RWPE1 (cell line): ENCODE data around the gene ESYT2.

Experiments used
- CTCF ChIA-PET: fragments of 350-600 bp; sonication (Branson Sonifier 250); formaldehyde crosslinking; extraction: SDS; loops from one replicate; lab custom pipeline; 2021; lab: Yijun Ruan, JAX
- POLR2A ChIA-PET: fragments of 400-600 bp; formaldehyde crosslinking; extraction: SDS; loops from one replicate; lab custom pipeline; 2020; ENCODE audit warnings: antibody characterized with exemption; ENCODE audit not compliant: low non-redundant PET; lab: Yijun Ruan, JAX
- DNase-seq: peaks from one replicate; pipeline ENCODE4 v3.0.0; 2012; ENCODE audit warnings: low spot score
- H3K27ac ChIP-seq: fragments of 450-650 bp; 2 replicates; pipeline ENCODE4 v1.5.1; 2017
- TF ChIP-seq, protein P1 (sequence below): fragments of 450-650 bp; conservative IDR thresholded peaks from 2 replicates; pipeline ENCODE4 v1.5.1; 2017; ENCODE audit warnings: low read depth, mild to moderate bottlenecking

Gene ESYT2

DNA sequence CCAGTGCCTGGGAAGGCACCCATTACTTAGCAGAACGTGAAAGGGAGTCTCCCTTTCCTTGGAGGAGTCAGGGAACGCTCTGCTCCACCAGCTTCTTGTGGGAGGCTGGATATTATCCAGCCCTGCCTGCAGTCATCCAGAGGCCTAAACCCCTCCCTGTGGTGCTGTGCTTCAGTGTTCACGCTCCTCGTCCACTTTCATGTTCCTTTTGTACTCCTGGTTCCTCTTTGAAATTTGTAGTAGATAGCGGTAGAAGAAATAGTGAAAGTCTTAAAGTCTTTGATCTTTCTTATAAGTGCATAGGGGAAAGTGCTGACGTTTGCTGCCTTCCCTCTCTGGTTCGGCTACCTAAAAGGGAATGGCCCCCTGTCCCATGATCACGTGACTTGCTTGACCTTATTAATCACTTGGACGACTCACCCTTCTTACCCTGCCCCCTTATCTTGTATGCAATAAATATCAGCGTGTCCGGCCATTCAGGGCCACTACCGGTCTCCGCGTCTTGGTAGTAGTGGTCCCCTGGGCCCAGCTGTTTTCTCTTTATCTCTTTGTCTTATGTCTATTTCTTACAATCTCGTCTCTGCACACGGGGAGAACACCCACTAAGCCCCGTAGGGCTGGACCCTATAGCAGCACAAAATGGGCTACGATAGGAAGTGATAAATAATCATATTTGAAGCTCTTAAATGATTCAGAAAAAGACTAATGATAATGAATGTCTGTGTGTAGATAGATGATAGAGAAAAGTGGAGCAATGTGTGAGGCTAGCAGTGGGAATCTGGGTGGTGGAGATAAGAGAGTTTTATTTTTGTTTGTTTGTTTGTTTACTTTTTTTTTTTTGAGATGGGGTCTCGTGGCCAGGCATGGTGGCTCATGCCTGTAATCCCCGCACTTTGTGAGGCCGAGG lies 5.8 kb upstream of the ESYT2 start:
- no peak for DNase-seq
- POLR2A ChIA-PET: no interaction called here
- no peak overlapping the region for H3K27ac ChIP-seq
- TF ChIP-seq, protein P1, sequence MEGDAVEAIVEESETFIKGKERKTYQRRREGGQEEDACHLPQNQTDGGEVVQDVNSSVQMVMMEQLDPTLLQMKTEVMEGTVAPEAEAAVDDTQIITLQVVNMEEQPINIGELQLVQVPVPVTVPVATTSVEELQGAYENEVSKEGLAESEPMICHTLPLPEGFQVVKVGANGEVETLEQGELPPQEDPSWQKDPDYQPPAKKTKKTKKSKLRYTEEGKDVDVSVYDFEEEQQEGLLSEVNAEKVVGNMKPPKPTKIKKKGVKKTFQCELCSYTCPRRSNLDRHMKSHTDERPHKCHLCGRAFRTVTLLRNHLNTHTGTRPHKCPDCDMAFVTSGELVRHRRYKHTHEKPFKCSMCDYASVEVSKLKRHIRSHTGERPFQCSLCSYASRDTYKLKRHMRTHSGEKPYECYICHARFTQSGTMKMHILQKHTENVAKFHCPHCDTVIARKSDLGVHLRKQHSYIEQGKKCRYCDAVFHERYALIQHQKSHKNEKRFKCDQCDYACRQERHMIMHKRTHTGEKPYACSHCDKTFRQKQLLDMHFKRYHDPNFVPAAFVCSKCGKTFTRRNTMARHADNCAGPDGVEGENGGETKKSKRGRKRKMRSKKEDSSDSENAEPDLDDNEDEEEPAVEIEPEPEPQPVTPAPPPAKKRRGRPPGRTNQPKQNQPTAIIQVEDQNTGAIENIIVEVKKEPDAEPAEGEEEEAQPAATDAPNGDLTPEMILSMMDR: no peak
- CTCF ChIA-PET: interaction anchor here (0.6 to 0.7 kb wide), 2 partner anchors 16 to 149 kb away, joined by 3 read pairs; no protein-coding TSS in a partner anchor

- H3K27ac ChIP-seq: no peak overlapping the region
- TF ChIP-seq, protein P1: no peak
- CTCF ChIA-PET: no interaction called here
- no peak for DNase-seq
- POLR2A ChIA-PET: no interaction called here
These were observed 3.7 kb upstream of the ESYT2 start for GRCh38 chr7:158832994-158833393.

GRCh38 chr7:158831738-158832091 lies 2.4 kb upstream of the ESYT2 start:
- TF ChIP-seq, protein P1: no peak
- no peak overlapping the region for H3K27ac ChIP-seq
- no peak for DNase-seq
- CTCF ChIA-PET: interaction anchor here (0.6 kb wide), 1 partner anchor 88 kb away, joined by 4 read pairs; no protein-coding TSS in a partner anchor
- POLR2A ChIA-PET: no interaction called here

- DNase-seq: no peak
- POLR2A ChIA-PET: interaction anchor here (1.3 kb wide), 1 partner anchor 33 kb away, joined by 6 read pairs; no protein-coding TSS in a partner anchor
- TF ChIP-seq, protein P1: no peak
- peak overlapping the region; percentile 96 for H3K27ac ChIP-seq
- CTCF ChIA-PET: no interaction called here
These were observed 958 bp upstream of the ESYT2 start for GRCh38 chr7:158830211-158830723.

DNA sequence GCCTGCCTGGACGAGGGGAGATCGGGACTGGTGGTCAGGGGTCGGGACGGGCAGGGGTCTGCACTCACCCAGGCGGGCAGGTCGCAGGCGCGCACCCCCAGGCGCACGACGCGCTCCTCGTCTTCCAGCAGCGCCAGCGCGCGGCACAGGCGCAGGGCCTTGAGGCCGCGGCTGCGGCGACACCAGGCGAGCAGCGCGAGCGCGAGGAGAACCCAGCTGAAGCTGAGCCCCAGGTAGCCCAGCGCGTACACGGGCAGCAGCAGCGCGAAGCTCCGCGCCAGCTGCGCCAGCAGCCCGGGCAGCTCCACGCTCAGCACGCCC lies 328 bp downstream of the ESYT2 start:
- peak overlapping the region; percentile 96 for H3K27ac ChIP-seq
- TF ChIP-seq, protein P1: 0 out of 2 replicates have a peak, but pooled peaks have one; percentile 9
- ChIA-PET POLR2A (interaction anchor here (0.6 to 1.3 kb wide), 2 partner anchors 29 to 35 kb away, joined by 4 to 6 read pairs; no protein-coding TSS in a partner anchor), CTCF (no interaction called here)
- DNase-seq: peak; percentile 55

DNA sequence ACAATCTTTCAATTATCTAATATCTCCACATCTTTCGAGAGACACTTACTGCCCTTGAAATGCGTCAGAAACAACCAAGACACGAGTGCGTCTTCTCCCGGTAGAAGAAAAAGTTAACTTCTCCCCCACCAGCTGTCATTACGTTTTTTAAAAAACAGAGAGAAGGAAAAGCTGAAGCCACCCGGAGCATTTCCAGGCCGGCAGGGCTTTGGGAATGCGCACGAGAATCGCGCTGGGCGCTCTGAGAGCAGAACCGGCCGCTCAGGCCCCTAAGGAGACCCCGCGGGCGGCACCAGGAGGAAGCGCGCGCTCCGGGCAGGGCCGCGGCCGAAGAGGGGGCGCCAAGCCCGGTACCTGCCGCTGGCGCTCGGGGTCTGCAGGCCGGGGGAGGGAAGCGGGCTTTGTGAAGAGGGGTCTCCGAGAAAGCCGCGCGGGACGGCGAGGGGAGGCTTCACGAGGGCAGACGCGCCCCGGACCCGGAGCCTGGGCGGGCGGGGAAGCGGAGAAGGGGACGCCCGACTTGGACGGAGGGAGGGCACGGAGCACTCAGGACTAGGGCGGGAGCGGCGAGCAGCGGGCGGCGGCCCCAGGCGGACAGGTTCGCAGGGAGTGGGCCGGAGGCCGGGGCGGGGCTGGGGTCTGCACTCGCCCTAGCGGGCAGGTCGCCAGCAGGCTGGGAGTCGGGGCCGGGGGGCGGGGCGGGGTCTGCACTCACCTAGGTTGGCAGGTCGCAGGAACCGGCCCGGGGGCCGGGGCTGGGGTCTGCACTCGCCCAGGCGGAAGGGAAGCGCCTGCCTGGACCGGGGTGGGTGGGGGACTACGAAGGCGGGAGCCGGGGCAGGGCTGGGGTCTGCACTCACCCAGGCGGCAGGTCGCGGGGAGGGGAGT lies 932 bp downstream of the ESYT2 start:
- TF ChIP-seq, protein P1: no peak
- peak overlapping the region; percentile 96 for H3K27ac ChIP-seq

More for the DNA sequence above, 932 bp downstream of the ESYT2 start:
- ChIA-PET CTCF (no interaction called here), POLR2A (interaction anchor here (0.6 kb wide), 1 partner anchor 30 kb away, joined by 4 read pairs; no protein-coding TSS in a partner anchor)
- no peak for DNase-seq
